HepG2 (cell line): ENCODE results near the gene CELF4. TPM values are rescaled to one million over a fixed set of nuclear protein-coding genes. Genes with fewer than 3 reads are reported as not detected.

Experiments
- ATAC-seq: fragments of 200-7000 bp; cut with Tn5 transposase; 3 replicates; pipeline ENCODE4 v1.9.1; 2020; ENCODE audit warnings: mild to moderate bottlenecking, moderate library complexity
- BruUV-seq: library from RNA; stranded (reverse); fragments of 400-500 nt; replicated peaks from 2 replicates; lab custom pipeline; 2021; lab: Mats Ljungman, UMichigan
- CTCF ChIA-PET: fragments of 300-600 bp; formaldehyde crosslinking; extraction: SDS; loops from one replicate; lab custom pipeline; 2021; ENCODE audit warnings: low total read pairs, inconsistent platforms, low intra/inter-chr PET ratio; lab: Yijun Ruan, JAX
- POLR2A ChIA-PET: fragments of 350-600 bp; sonication (Branson Sonifier 250); formaldehyde crosslinking; loops from one replicate; lab custom pipeline; 2020; ENCODE audit warnings: antibody characterized with exemption, inconsistent platforms; lab: Yijun Ruan, JAX
- DNase-seq: peaks from one replicate; pipeline ENCODE4 v3.0.0-alpha.2; 2015; ENCODE audit warnings: low spot score
- FAIRE-seq: peaks from 3 replicates; lab custom pipeline; 2011; peaks lifted over from hg19 to GRCh38; lab: Jason Lieb, UNC
- H2AFZ ChIP-seq: one replicate; pipeline ENCODE4 v1.6.1; 2011; ENCODE audit warnings: low read length, inconsistent platforms
- H3K27ac ChIP-seq: fragments of 300-600 bp; 3 replicates; pipeline ENCODE4 v1.8.0; 2011; ENCODE audit warnings: mixed run types, mild to moderate bottlenecking, mixed read lengths, low read length, inconsistent platforms; ENCODE audit not compliant: insufficient read depth; ENCODE audit errors: extremely low read length
- H3K27me3 ChIP-seq, 2 experiments: fragments of 200-600 bp in 1 of 2; 2 replicates in 1 of 2; 3 replicates in 1 of 2; pipeline versions ENCODE4 v1.6.0 to v1.8.0; 2011; ENCODE audit warnings: low read length in 2 of 2, mild to moderate bottlenecking in 2 of 2, moderate library complexity in 2 of 2, inconsistent platforms in 1 of 2; ENCODE audit not compliant: insufficient read depth in 2 of 2, control insufficient read depth in 1 of 2
- H3K36me3 ChIP-seq, 2 experiments: fragments of 200-600 bp in 1 of 2; replicated peaks in 1 of 2; 2 replicates in 1 of 2; 3 replicates in 1 of 2; pipeline versions ENCODE4 v1.5.1 to v1.8.0; 2011; ENCODE audit warnings: low read length in 2 of 2, inconsistent platforms in 1 of 2; ENCODE audit not compliant: insufficient read depth in 2 of 2, control insufficient read depth in 1 of 2
- H3K4me1 ChIP-seq: 2 replicates; pipeline ENCODE4 v1.5.1; 2012; ENCODE audit warnings: low read length, inconsistent platforms; ENCODE audit not compliant: insufficient read depth
- H3K4me2 ChIP-seq: 2 replicates; pipeline ENCODE4 v1.6.0; 2011; ENCODE audit warnings: low read depth, low read length, inconsistent platforms
- H3K4me3 ChIP-seq, 3 experiments: fragments of 200-600 bp in 1 of 3; sonication (generic), shearing (Covaris generic) in 1 of 3; replicated peaks in 1 of 3; 2 replicates each; pipeline ENCODE4 v1.5.1; 2011 to 2016; ENCODE audit warnings: low read length in 3 of 3, inconsistent platforms in 2 of 3, low read depth in 2 of 3, mild to moderate bottlenecking in 2 of 3, control low read depth in 1 of 3, mixed read lengths in 1 of 3; ENCODE audit not compliant: insufficient read depth in 1 of 3
- H3K79me2 ChIP-seq: one replicate; pipeline ENCODE4 v1.6.1; 2011; ENCODE audit warnings: low read length, inconsistent platforms; ENCODE audit not compliant: insufficient read depth
- H3K9ac ChIP-seq: 2 replicates; pipeline ENCODE4 v1.6.0; 2011; ENCODE audit warnings: mild to moderate bottlenecking, low read depth, low read length, inconsistent platforms; ENCODE audit not compliant: insufficient read depth
- H3K9me3 ChIP-seq: 2 replicates; pipeline ENCODE4 v1.5.1; 2012; ENCODE audit warnings: mild to moderate bottlenecking, low read length
- H4K20me1 ChIP-seq: 2 replicates; pipeline ENCODE4 v1.6.0; 2011; ENCODE audit warnings: inconsistent platforms, mild to moderate bottlenecking, low read length, moderate library complexity; ENCODE audit not compliant: insufficient read depth
- XBP1 ChIP-seq: sonication (generic); formaldehyde crosslinking; IDR thresholded peaks from 2 replicates; pipeline ENCODE4 v1.5.0; 2020; ENCODE audit warnings: missing genetic modification reagents
- WGBS: methylation state at CpG from one replicate; pipeline ENCODE4 v1.1.6; 2017; ENCODE audit warnings: low lambda C conversion rate; 5-methylcytosine and 5-hydroxymethylcytosine counted together
- in situ Hi-C: cut with HindIII; loops from 2 replicates; pipeline ENCODE4 v1.10.0; 2017; ENCODE audit warnings: low pct_unique_long_range_greater_than_20kb; ENCODE audit not compliant: extremely low pct_ligation_motif_present
- intact Hi-C: fragments of 100-400 bp; cut with micrococcal nuclease; formaldehyde crosslinking; loops from one replicate; pipeline ENCODE4 v1.10.0; 2022; ENCODE audit not compliant: unreplicated experiment
- polyA plus RNA-seq, 8 experiments: library from polyadenylated mRNA; depleted of rRNA in 3 of 8; stranded (reverse) in 7 of 8; unstranded in 1 of 8; fragments of >200 nt; fragmentation: Illumina TruSeq in 4 of 8; extraction: Trizol in 4 of 8; gene quantifications; 2 replicates each; pipeline versions ENCODE4 v1.2.1 to v1.2.3, GENCODE V29; 2011 to 2016; ENCODE audit warnings: low read depth in 4 of 8, missing spikeins in 1 of 8, mixed read lengths in 1 of 8; ENCODE audit not compliant: insufficient read depth in 1 of 8
- total RNA-seq, 5 experiments: library from RNA; depleted of rRNA; stranded (reverse); fragments of >200 nt; fragmentation: Illumina TruSeq; extraction: Trizol; gene quantifications; 2 replicates each; pipeline ENCODE4 v1.2.3, GENCODE V29; 2016; ENCODE audit warnings: low read depth in 1 of 5
- TF ChIP-seq, protein P1 (sequence below): sonication (generic); formaldehyde crosslinking; IDR thresholded peaks from 2 replicates; pipeline ENCODE4 v1.5.0; 2020; ENCODE audit warnings: missing genetic modification reagents
- TF ChIP-seq, protein P2 (sequence below): sonication (generic); formaldehyde crosslinking; IDR thresholded peaks from 2 replicates; pipeline ENCODE4 v1.4.0; 2020; ENCODE audit warnings: mild to moderate bottlenecking, missing genetic modification reagents
- TF ChIP-seq, protein P3 (sequence below): sonication (generic); formaldehyde crosslinking; IDR thresholded peaks from 2 replicates; pipeline ENCODE4 v1.9.0; 2021; ENCODE audit warnings: missing genetic modification reagents, mild to moderate bottlenecking, borderline replicate concordance

Gene CELF4
- total and polyA plus RNA-seq, 2 of the 13 experiments (the other 11 are each of a cell fraction or from before 2014, with no cell fraction given): not detected

DNA sequence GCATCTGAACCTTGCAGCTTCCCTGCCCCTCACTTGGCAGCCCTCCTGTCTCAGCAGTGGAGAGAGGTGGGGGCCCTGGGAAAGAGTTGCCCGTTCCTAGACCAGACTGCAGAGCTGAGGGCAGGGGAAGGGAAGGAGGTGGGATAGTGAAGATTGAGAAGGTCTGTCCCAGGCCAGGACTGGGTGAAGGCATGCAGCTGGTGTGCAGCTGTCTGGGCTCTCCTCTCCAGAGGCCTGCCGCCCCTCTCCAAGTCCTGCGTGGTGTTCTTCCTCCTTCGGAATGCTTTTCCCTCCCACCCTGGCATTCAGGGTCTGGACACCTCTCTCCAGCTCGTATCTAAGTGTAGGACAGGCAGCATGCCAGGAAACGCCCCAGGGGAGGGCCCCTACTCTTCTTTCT lies 323.5 kb downstream of the CELF4 start:
- ATAC-seq: no peak
- Histone ChIP-seq H3K79me2 (no peaks in the 10 kb centered on the region), H3K4me3 (no peak overlapping the region), H3K36me3 (no peaks in the 10 kb centered on the region), H4K20me1 (no peaks in the 10 kb centered on the region), H3K4me1 (no peaks in the 10 kb centered on the region), H3K9ac (no peak overlapping the region), H3K27ac (no peak overlapping the region), H3K9me3 (no peaks in the 10 kb centered on the region), H3K27me3 (no peaks in the 10 kb centered on the region; a peak in 1 of 5 replicates), H3K4me2 (no peak overlapping the region), H2AFZ (no peak overlapping the region)
- no peak for DNase-seq
- in situ Hi-C loops: no loop called here
- POLR2A ChIA-PET: no interaction called here
- BruUV-seq: no TSS peak
- intact Hi-C loops: no loop called here
- TF ChIP-seq, protein P1, sequence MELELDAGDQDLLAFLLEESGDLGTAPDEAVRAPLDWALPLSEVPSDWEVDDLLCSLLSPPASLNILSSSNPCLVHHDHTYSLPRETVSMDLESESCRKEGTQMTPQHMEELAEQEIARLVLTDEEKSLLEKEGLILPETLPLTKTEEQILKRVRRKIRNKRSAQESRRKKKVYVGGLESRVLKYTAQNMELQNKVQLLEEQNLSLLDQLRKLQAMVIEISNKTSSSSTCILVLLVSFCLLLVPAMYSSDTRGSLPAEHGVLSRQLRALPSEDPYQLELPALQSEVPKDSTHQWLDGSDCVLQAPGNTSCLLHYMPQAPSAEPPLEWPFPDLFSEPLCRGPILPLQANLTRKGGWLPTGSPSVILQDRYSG (CRISPR knock-in tag): no peak
- TF ChIP-seq XBP1: no peak
- TF ChIP-seq, protein P2, sequence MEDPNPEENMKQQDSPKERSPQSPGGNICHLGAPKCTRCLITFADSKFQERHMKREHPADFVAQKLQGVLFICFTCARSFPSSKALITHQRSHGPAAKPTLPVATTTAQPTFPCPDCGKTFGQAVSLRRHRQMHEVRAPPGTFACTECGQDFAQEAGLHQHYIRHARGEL (CRISPR knock-in tag): no peak
- TF ChIP-seq, protein P3, sequence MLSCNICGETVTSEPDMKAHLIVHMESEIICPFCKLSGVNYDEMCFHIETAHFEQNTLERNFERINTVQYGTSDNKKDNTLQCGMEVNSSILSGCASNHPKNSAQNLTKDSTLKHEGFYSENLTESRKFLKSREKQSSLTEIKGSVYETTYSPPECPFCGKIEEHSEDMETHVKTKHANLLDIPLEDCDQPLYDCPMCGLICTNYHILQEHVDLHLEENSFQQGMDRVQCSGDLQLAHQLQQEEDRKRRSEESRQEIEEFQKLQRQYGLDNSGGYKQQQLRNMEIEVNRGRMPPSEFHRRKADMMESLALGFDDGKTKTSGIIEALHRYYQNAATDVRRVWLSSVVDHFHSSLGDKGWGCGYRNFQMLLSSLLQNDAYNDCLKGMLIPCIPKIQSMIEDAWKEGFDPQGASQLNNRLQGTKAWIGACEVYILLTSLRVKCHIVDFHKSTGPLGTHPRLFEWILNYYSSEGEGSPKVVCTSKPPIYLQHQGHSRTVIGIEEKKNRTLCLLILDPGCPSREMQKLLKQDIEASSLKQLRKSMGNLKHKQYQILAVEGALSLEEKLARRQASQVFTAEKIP: no peak
- CTCF ChIA-PET: no interaction called here
- WGBS: 25% methylated on average over 4 of the region's 6 CpGs
- FAIRE-seq: no peak
